ENCODE measurements around the gene SHROOM2. TPM values are rescaled to one million over a fixed set of nuclear protein-coding genes. Genes with fewer than 3 reads are reported as not detected.

The SHROOM2 gene
- total RNA-seq, 4 donors from 2014 or later: 7.8 to 13.2 (median 11.2) TPM

DNA sequence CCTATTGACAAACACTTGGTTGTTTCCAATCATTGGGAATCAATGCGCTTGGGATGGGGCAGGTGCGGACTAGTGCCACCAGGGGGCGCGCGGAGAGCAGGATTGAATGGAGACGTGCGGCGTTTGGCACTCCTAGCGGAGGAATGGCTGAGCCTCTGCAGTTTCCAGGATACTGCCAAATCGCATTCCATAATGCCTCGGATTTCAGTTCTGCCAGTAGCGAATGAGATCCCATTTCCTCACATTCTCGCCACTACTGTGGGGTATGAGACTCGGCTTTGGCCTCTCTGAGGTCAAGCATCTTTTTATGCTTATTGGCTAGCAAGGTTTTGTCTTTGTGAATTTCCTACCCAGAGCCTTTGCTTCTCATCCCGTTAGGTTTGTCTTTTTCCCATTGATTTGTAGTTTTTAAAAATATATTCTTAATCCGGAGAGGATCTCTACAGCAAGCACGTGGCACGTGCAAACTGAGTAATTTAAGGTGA lies 209.7 kb downstream of the SHROOM2 start:
- Histone ChIP-seq H3K4me1 (peaks cover 0 to 4% (median 0%) of the 10 kb centered on the region in 3 donors), H3K9me3 (no peaks in the 10 kb centered on the region), H3K27me3 (no peaks in the 10 kb centered on the region), H3K36me3 (no peaks in the 10 kb centered on the region), H3K27ac (no peak overlapping the region), H3K4me3 (no peak overlapping the region)
- DNase-seq: no peak
- 14 to 30% methylated on average over 15 to 18 of the region's 18 CpGs for WGBS, 2 donors
- intact Hi-C loops (cut with DNase I): loop anchor here (5.0 kb wide), 1 partner anchor 121 kb away; no protein-coding TSS in a partner anchor
- TF ChIP-seq, protein P1, sequence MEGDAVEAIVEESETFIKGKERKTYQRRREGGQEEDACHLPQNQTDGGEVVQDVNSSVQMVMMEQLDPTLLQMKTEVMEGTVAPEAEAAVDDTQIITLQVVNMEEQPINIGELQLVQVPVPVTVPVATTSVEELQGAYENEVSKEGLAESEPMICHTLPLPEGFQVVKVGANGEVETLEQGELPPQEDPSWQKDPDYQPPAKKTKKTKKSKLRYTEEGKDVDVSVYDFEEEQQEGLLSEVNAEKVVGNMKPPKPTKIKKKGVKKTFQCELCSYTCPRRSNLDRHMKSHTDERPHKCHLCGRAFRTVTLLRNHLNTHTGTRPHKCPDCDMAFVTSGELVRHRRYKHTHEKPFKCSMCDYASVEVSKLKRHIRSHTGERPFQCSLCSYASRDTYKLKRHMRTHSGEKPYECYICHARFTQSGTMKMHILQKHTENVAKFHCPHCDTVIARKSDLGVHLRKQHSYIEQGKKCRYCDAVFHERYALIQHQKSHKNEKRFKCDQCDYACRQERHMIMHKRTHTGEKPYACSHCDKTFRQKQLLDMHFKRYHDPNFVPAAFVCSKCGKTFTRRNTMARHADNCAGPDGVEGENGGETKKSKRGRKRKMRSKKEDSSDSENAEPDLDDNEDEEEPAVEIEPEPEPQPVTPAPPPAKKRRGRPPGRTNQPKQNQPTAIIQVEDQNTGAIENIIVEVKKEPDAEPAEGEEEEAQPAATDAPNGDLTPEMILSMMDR (IDR thresholded peaks at IDR 0.05): peak; percentile 75 to 98 (median 96)
- no peak for TF ChIP-seq POLR2A (IDR thresholded peaks at IDR 0.05)

DNA sequence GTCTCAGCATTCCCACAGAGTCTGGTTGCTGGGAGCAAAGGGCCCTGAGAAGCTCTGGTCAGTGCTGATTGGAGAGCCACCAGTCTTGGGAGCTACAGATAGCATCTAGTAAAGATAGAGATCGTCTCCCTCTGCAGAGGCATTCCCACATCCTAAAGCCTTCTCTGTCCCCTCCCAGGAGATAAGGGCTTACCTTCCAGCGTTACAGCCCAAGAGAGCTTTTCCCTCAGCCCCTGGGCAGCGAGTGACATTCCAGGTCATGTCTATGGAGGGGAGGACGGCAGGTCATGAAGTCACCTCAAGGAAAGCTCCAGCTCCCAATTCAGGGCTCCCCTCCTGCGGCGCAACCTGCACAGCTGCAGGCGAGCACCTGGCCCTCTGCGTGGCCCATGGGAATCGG lies 210.8 kb downstream of the SHROOM2 start:
- Histone ChIP-seq H3K4me3 (no peak overlapping the region), H3K9me3 (no peaks in the 10 kb centered on the region), H3K27me3 (no peaks in the 10 kb centered on the region), H3K4me1 (peaks cover 0 to 4% (median 0%) of the 10 kb centered on the region in 3 donors), H3K36me3 (no peaks in the 10 kb centered on the region), H3K27ac (no peak overlapping the region)
- WGBS, 2 donors: 100% methylated on average over 3 of the region's 9 CpGs; no CpG with 5 or more reads in 1 of the 2 donors
- TF ChIP-seq POLR2A (IDR thresholded peaks at IDR 0.05): no peak
- TF ChIP-seq, protein P1 (IDR thresholded peaks at IDR 0.05): no peak
- intact Hi-C loops (cut with DNase I): loop anchor here (5.0 kb wide), 1 partner anchor 120 kb away; no protein-coding TSS in a partner anchor
- DNase-seq: no peak

GRCh38 chrX:9997524-9997923 lies 211.3 kb downstream of the SHROOM2 start:
- 73 to 75% methylated on average over 3 to 6 of the region's 8 CpGs for WGBS, 2 donors
- Histone ChIP-seq H3K27me3 (no peaks in the 10 kb centered on the region), H3K4me3 (no peak overlapping the region), H3K27ac (no peak overlapping the region), H3K4me1 (peaks cover 0 to 4% (median 0%) of the 10 kb centered on the region in 3 donors), H3K36me3 (no peaks in the 10 kb centered on the region), H3K9me3 (no peaks in the 10 kb centered on the region)
- DNase-seq: no peak
- TF ChIP-seq, protein P1 (IDR thresholded peaks at IDR 0.05): no peak
- no peak for TF ChIP-seq POLR2A (IDR thresholded peaks at IDR 0.05)
- intact Hi-C loops (cut with DNase I): loop anchor here (5.0 kb wide), 1 partner anchor 120 kb away; no protein-coding TSS in a partner anchor

Small RNA genes within 50 kb of the gene (small RNA-seq; reads per million reads assigned to genes)
- gene RF00019: 0 reads per million in 4 donors

Other genes starting within 250 kb of the SHROOM2 start
- 1 to 10 TPM in 3 of 4 donors, under 1 TPM in 1; 0.68 to 3.9 (median 1.8) TPM for gene GPR143, start 20.6 kb upstream of the SHROOM2 start, total RNA-seq
- 1 to 10 TPM in 2 of 4 donors, under 1 TPM in 1, not detected in 1; 0.26 to 3.1 (median 1.7) TPM for gene CLDN34, start 180.9 kb downstream of the SHROOM2 start, total RNA-seq

Data from esophagus squamous epithelium (tissue), 5 donors.